Central memory CD8-positive, alpha-beta T cell (primary cell): ENCODE measurements around the gene PTPN4.

Experiments
- ATAC-seq: fragments of 150-1000 bp; cut with Tn5 transposase; replicated peaks from 2 replicates; pipeline ENCODE4 v1.10.0; 2022; ENCODE audit warnings: mild to moderate bottlenecking, moderate FRiP score, moderate number of reproducible peaks; ENCODE audit not compliant: poor library complexity, severe bottlenecking; ENCODE audit errors: extremely low read depth
- DNase-seq, 2 donors: peaks; one replicate each; pipeline ENCODE4 v3.0.0; 2021; ENCODE audit warnings: low spot score in 2 of 2
- H3K27ac Mint-ChIP-seq: one replicate; pipeline ENCODE4 v1.8.0; 2022; ENCODE audit warnings: low read depth, mild to moderate bottlenecking, moderate library complexity, mixed read lengths
- H3K27me3 Mint-ChIP-seq: one replicate; pipeline ENCODE4 v1.8.0; 2022; ENCODE audit warnings: mixed read lengths
- H3K36me3 Mint-ChIP-seq: one replicate; pipeline ENCODE4 v1.8.0; 2022; ENCODE audit warnings: mild to moderate bottlenecking, moderate library complexity, mixed read lengths; ENCODE audit not compliant: insufficient read depth
- H3K4me1 Mint-ChIP-seq: one replicate; pipeline ENCODE4 v1.8.0; 2022; ENCODE audit warnings: mixed read lengths
- H3K4me3 Mint-ChIP-seq: one replicate; pipeline ENCODE4 v1.8.0; 2022; ENCODE audit warnings: mild to moderate bottlenecking, moderate library complexity, mixed read lengths
- H3K9me3 Mint-ChIP-seq: one replicate; pipeline ENCODE4 v1.8.0; 2022; ENCODE audit warnings: mixed read lengths

Gene PTPN4

DNA sequence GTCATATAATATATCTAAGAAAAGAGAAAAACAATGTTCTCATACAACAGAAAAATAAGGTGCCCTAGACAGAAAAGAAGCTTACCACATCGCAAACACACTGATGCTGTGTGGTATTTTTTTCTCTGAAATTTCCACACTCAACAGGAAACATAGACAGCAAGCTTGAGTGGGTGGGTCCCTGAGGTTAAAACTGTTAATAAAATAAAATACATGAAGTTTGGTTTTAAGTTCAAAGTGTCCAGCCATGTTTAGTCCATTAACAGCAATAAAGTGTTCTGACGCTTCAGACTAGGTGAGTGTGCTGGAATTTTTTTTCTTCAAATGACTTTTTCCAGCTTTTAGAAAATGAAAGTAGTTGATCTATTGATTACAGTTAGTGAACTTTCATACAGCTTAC lies 169.8 kb downstream of the PTPN4 start:
- Mint-ChIP-seq H3K4me3 (peak overlapping the region; percentile 74), H3K4me1 (peaks cover 44% of the 10 kb centered on the region), H3K36me3 (peaks cover 26% of the 10 kb centered on the region), H3K27me3 (no peaks in the 10 kb centered on the region), H3K27ac (peak overlapping the region; percentile 97), H3K9me3 (no peaks in the 10 kb centered on the region)
- peak in 1 of 2 donors; percentile 18 for DNase-seq
- peak; percentile 96 for ATAC-seq

DNA sequence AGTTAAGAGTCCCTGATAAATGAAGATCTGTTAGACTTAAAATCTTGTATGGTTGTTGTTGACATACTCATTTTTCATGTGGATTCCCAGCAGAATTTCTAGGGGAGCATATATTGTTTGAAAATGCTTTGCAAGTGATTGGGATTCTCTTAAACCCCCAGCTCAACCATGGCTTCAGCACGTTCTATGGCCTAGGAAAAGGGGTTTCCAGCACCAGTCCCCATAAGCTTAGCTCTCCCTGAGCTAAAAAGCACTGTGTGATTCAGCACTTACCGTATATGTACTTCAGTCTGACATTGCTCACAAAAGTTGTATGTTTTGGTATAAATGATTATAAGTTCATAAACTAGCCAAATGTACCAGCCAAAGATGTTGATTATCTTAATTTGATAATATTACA lies 173.1 kb downstream of the PTPN4 start:
- no peak for ATAC-seq
- Mint-ChIP-seq H3K27ac (peak overlapping the region; percentile 97), H3K4me1 (peaks cover 38% of the 10 kb centered on the region), H3K9me3 (no peaks in the 10 kb centered on the region), H3K27me3 (no peaks in the 10 kb centered on the region), H3K36me3 (peaks cover 53% of the 10 kb centered on the region), H3K4me3 (peak overlapping the region; percentile 74)
- DNase-seq, result no peak

DNA sequence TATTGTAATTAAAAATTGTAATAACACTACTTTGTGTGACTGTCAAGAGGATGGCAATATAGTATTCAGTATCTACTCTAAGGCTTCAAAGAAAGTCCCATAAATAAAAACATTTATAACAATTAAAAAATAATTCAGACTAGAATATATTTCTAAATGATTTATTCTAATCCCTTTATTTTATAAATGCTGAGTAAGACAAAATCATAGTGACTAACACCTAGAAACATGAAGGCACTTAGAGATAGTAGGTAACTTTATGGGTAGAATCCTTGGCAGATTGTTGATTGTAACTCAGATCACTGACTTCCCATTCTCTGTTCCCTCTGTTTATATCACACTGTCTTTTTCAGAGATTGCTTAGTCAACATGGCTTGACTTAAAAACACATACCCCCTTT lies 174.6 kb downstream of the PTPN4 start:
- Mint-ChIP-seq H3K4me1 (peaks cover 33% of the 10 kb centered on the region), H3K4me3 (peak overlapping the region; percentile 21), H3K36me3 (peaks cover 63% of the 10 kb centered on the region), H3K27ac (no peak overlapping the region), H3K27me3 (no peaks in the 10 kb centered on the region), H3K9me3 (no peaks in the 10 kb centered on the region)
- ATAC-seq (no peak), DNase-seq (no peak)

DNA sequence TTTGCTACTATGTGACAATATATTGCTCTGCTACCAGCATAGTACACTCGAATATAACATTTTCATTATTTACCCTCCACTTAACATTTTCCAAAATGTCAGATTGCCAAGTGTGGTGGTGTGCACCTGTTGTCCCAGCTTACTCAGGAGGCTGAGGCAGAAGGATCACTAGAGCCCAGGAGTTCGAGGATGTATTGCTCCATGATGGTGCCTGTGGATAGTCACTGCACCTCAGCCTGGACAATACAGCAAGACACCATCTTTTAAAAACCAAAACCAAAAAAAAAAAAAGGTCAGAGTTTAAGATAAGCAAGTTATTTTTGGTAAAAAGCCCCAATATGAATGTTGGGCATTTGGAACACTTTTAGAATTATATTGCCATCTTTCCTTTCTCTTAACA lies 178.0 kb downstream of the PTPN4 start:
- Mint-ChIP-seq H3K4me3 (no peak overlapping the region), H3K4me1 (peaks cover 49% of the 10 kb centered on the region), H3K36me3 (peaks cover 61% of the 10 kb centered on the region), H3K27ac (no peak overlapping the region), H3K9me3 (no peaks in the 10 kb centered on the region), H3K27me3 (no peaks in the 10 kb centered on the region)
- DNase-seq (no peak), ATAC-seq (no peak)

DNA sequence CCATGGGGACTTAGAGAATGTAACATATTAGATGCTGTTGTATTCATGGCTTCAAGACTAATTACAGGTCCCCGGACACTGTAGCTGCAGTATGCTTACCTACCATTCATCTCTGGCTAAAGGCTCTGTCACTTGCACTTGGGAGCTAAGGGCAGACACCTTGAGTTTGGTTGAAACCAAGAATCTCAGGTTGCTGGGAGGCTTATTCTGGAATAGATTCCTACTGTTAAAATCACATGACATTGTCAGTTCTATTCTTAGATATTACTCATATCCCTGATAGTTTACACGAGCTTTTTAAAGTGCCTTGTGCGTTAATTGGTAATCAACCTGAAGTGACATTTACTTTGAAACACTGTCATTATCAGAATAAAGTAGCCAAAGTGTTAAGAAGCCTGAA lies 180.2 kb downstream of the PTPN4 start:
- no peak for DNase-seq
- H3K27ac Mint-ChIP-seq, result peak overlapping the region; percentile 1
- ATAC-seq, result no peak
- peaks cover 58% of the 10 kb centered on the region for H3K36me3 Mint-ChIP-seq
- peaks cover 61% of the 10 kb centered on the region for H3K4me1 Mint-ChIP-seq
- no peaks in the 10 kb centered on the region for H3K9me3 Mint-ChIP-seq
- no peaks in the 10 kb centered on the region for H3K27me3 Mint-ChIP-seq
- peak overlapping the region; percentile 1 for H3K4me3 Mint-ChIP-seq

DNA sequence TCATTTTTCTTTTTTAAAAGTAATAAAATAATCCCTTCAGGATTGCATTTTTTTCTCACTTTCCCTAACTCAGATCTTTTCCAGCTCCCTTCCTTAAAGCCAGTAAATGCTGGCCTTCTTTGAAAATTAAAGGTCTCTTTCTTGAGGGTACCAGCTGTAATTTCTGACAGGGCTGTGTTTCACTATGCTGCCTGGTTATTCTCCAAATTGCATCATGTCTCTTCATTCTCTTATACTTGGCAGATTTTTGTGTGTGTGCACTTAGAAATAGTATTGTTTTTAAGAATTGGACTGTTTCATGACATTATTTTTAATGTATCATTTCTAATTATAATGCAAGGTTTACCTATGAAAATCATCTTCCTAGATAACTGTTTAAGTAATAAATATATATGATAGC lies 181.1 kb downstream of the PTPN4 start:
- ATAC-seq, result no peak
- Mint-ChIP-seq H3K4me3 (peak overlapping the region; percentile 28), H3K9me3 (no peaks in the 10 kb centered on the region), H3K27ac (peak overlapping the region; percentile 76), H3K36me3 (peaks cover 59% of the 10 kb centered on the region), H3K4me1 (peaks cover 55% of the 10 kb centered on the region), H3K27me3 (no peaks in the 10 kb centered on the region)
- no peak for DNase-seq

DNA sequence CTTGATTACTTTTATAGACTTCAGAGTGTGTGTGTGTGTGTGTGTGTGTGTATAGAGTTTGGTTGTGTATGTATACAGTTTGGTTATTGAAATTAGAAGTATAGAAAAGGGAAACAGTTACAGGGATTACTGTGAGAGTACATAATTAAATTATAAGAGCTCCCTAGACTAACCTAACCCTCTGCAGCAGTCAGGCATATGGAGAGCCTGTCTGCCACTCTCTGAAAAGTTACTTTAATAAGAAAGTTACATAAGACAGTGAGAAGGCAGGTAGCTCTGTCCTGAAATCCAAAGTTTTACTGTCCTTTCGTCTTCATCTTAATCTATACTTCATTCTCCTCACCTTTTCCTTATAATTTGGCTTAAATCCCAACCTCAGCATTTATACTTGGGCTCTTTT lies 181.7 kb downstream of the PTPN4 start:
- Mint-ChIP-seq H3K4me1 (peaks cover 52% of the 10 kb centered on the region), H3K27ac (peak overlapping the region; percentile 76), H3K9me3 (no peaks in the 10 kb centered on the region), H3K4me3 (peak overlapping the region; percentile 28), H3K27me3 (no peaks in the 10 kb centered on the region), H3K36me3 (peaks cover 56% of the 10 kb centered on the region)
- DNase-seq (no peak), ATAC-seq (no peak)

DNA sequence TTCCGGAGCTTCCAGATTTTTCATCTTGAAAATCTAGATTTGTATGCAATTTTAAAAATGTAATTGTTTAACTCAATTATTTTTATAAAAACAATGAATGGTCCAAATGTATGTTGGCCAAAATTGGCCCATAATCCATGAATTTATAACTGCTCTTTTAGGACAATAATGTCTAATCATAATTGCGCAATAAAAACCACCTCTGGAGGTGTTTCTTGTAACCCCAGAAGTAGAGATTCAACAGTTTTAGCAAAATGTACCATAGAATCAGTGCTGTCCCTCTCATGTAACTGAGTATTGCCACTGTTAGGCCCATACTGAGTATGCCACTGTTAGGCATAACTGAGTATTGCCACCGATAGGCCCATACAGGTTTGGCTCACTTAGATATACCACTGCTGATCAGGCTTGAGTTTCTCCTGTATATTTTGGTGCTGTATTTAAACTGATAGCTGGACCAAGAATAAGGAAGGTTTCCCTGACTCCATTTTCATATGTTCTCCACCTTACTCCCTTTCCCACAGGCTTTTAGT lies 182.3 kb downstream of the PTPN4 start:
- Mint-ChIP-seq H3K9me3 (no peaks in the 10 kb centered on the region), H3K4me3 (peak overlapping the region; percentile 36), H3K27ac (peak overlapping the region; percentile 76), H3K4me1 (peaks cover 51% of the 10 kb centered on the region), H3K27me3 (no peaks in the 10 kb centered on the region), H3K36me3 (peaks cover 53% of the 10 kb centered on the region)
- ATAC-seq, result no peak
- no peak for DNase-seq

DNA sequence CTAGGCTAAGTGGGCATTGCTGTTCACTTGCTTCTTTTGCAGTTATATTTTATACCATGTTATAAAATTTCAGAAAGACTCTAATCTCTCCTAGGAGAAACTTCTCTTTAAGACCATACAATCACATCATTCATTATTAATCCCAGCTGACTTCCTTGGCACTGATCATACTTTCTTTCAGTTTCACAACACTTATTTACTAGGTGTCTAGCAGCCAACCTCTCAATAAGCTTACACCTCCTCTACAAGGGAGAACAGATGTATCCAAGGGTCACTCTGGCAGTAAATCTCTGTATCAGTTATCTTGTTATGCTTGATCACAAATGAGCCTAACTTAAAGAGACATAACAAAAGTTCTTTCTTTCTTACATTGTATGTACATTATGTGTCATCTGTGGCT lies 183.3 kb downstream of the PTPN4 start:
- peak; percentile 24 for ATAC-seq
- no peak for DNase-seq
- Mint-ChIP-seq H3K4me1 (peaks cover 61% of the 10 kb centered on the region), H3K36me3 (peaks cover 53% of the 10 kb centered on the region), H3K27ac (peak overlapping the region; percentile 69), H3K4me3 (no peak overlapping the region), H3K9me3 (no peaks in the 10 kb centered on the region), H3K27me3 (no peaks in the 10 kb centered on the region)

DNA sequence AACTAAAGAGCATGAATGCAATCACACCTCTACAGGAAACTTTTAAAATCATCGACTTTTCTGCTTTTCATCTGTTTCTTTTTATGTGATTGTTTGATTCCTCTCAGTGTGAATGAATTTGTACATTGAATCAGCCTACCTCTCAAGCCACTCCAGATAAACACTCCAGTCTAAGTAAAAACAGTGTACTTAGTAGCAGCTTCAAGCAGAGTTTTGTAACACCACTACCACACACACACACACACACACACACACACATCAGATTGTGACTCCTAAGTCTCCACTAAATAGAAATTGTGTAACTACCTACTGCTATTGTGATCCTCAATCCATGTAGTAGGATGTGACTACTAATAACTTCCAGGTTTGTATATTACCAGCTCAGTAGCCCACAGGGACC lies 187.8 kb downstream of the PTPN4 start:
- ATAC-seq, result no peak
- Mint-ChIP-seq H3K27ac (no peak overlapping the region), H3K36me3 (peaks cover 65% of the 10 kb centered on the region), H3K27me3 (no peaks in the 10 kb centered on the region), H3K4me1 (peaks cover 64% of the 10 kb centered on the region), H3K4me3 (no peak overlapping the region), H3K9me3 (no peaks in the 10 kb centered on the region)
- no peak for DNase-seq

DNA sequence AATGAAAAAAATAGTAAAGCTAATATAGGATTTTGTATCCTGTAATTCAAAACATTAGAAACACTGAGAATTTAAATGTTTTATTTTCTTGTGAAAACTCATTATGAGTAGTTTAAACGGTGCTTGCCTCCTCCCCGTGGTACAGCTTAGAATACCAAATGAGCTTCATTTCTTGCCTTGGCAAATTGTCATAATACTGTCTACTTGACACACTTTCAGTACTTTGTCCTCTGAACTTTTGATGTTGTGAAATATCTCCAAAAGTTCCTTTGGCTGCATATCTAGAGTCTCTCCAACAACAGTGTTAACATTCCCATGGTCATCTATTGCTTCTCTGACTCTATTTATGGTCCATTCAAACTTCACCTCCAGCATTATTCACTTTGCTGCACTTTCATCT lies 191.2 kb downstream of the PTPN4 start:
- Mint-ChIP-seq H3K9me3 (no peaks in the 10 kb centered on the region), H3K4me1 (peaks cover 64% of the 10 kb centered on the region), H3K4me3 (no peak overlapping the region), H3K27me3 (no peaks in the 10 kb centered on the region), H3K27ac (peak overlapping the region; percentile 83), H3K36me3 (peaks cover 71% of the 10 kb centered on the region)
- ATAC-seq (no peak), DNase-seq (no peak)

DNA sequence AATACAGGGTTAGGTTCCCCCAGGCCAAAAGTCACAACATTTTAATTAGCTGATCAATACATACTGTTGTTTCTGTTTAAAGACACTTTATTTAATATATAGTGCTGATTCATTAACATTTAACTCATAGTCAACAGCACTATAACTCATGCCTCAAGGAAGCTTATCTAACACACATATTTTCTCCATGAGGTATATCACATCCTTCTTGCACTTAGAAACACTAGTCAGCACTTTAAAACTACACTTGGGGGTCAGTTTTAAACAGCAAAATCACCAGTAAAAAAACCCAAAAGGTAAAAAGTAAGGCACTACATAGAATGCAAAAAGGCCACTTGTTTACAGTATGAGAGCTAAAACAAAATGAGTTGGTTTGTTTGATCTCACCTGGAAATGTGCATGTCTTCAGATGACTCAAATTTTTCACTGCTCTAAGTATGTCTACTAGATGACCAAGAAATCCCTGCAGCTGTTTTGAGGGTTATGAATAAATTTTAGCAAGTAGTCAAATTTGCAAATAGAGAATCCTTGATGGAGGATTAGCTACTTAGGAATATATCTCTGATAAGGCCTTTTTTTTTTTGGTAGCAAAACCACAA lies 199.0 kb downstream of the PTPN4 start:
- peaks cover 65% of the 10 kb centered on the region for H3K36me3 Mint-ChIP-seq
- ATAC-seq (no peak), DNase-seq (no peak)
- no peaks in the 10 kb centered on the region for H3K27me3 Mint-ChIP-seq
- no peaks in the 10 kb centered on the region for H3K9me3 Mint-ChIP-seq
- H3K27ac Mint-ChIP-seq, result no peak overlapping the region
- H3K4me1 Mint-ChIP-seq, result peaks cover 36% of the 10 kb centered on the region
- H3K4me3 Mint-ChIP-seq, result no peak overlapping the region

DNA sequence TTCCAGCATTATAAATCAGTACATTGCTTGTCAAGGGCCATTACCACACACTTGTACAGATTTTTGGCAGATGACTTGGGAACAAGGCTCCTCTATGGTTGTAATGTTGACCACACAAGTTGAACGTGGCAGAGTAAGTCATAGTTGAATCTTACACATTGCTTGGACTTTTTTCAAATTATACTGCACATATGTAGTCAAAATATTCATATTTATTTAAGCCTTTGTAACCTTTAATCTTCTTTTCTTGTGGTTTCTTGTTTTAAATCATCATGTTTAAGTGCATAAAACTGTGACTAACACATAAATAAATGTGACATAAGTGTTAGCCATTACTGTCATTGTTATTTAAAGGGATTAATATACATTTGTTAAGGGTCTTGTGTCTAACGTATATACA lies 201.1 kb downstream of the PTPN4 start:
- peaks cover 70% of the 10 kb centered on the region for H3K36me3 Mint-ChIP-seq
- H3K9me3 Mint-ChIP-seq, result no peaks in the 10 kb centered on the region
- no peak overlapping the region for H3K4me3 Mint-ChIP-seq
- H3K27ac Mint-ChIP-seq, result peak overlapping the region; percentile 3
- ATAC-seq (no peak), DNase-seq (no peak)
- peaks cover 33% of the 10 kb centered on the region for H3K4me1 Mint-ChIP-seq
- no peaks in the 10 kb centered on the region for H3K27me3 Mint-ChIP-seq
